Prostate gland (tissue), 2 donors: ENCODE measurements around the gene SVOPL. TPM values are rescaled to one million over a fixed set of nuclear protein-coding genes. Genes with fewer than 3 reads are reported as not detected.

Experiments
- DNase-seq: peaks from one replicate; pipeline ENCODE4 v3.0.0-alpha.2; 2019; ENCODE audit warnings: low spot score
- H3K27ac ChIP-seq, 2 donors: fragments of 200-600 bp; sonication (generic); 2 replicates each; pipeline ENCODE4 v1.5.1; 2017 to 2019
- H3K27me3 ChIP-seq: fragments of 200-600 bp; sonication (generic); replicated peaks from 2 replicates; pipeline ENCODE4 v1.5.1; 2019; ENCODE audit not compliant: insufficient read depth
- H3K36me3 ChIP-seq, 2 donors: fragments of 200-600 bp; sonication (generic); 1 replicate in 1 of 2; 2 replicates in 1 of 2; pipeline versions ENCODE4 v1.5.1 to v1.8.1; 2017 to 2019
- H3K4me1 ChIP-seq: fragments of 200-600 bp; sonication (generic); replicated peaks from 2 replicates; pipeline ENCODE4 v1.5.1; 2019
- H3K4me3 ChIP-seq, 2 donors: fragments of 200-600 bp; sonication (generic); 2 replicates each; pipeline ENCODE4 v1.5.1; 2017 to 2019
- H3K9me3 ChIP-seq: fragments of 200-600 bp; sonication (generic); 2 replicates; pipeline ENCODE4 v1.5.1; 2017
- POLR2A ChIP-seq: fragments of 450-650 bp; IDR thresholded peaks from one replicate; pipeline ENCODE4 v1.6.1; 2016; ENCODE audit warnings: antibody characterized with exemption, mild to moderate bottlenecking
- POLR2AphosphoS5 ChIP-seq: sonication (generic); formaldehyde crosslinking; IDR thresholded peaks from one replicate; pipeline ENCODE4 v1.6.1; 2017; ENCODE audit warnings: antibody characterized with exemption
- WGBS: methylation state at CpG from one replicate; pipeline ENCODE4 v1.1.5; 2018; 5-methylcytosine and 5-hydroxymethylcytosine counted together
- intact Hi-C: fragments of 100-400 bp; cut with DNase I; formaldehyde crosslinking; loops from one replicate; pipeline ENCODE4 v1.14.2; 2022
- small RNA-seq, 2 donors: library from RNA; depleted of rRNA; stranded (forward); fragments of <200 nt; gene quantifications; one replicate each; pipeline ENCODE3, GENCODE V24; 2016
- total RNA-seq, 2 donors: library from RNA; depleted of rRNA; stranded (reverse); fragments of >200 nt; gene quantifications; one replicate each; pipeline ENCODE4 v1.1.0, GENCODE V29; 2016
- TF ChIP-seq, protein P1 (sequence below), 4 experiments: fragments of 200-600 bp in 2 of 4; fragments of 450-650 bp in 2 of 4; sonication (generic) in 2 of 4; IDR thresholded peaks; 1 replicate in 3 of 4; 2 replicates in 1 of 4; pipeline ENCODE4 v1.5.1; 2016 to 2019; ENCODE audit warnings: antibody characterized with exemption in 4 of 4, mild to moderate bottlenecking in 2 of 4, moderate library complexity in 2 of 4

Gene SVOPL
- total RNA-seq, 2 donors from 2014 or later: 0.36 TPM; not detected in 1

- H3K27me3 ChIP-seq: no peaks in the 10 kb centered on the region
- H3K36me3 ChIP-seq: no peaks in the 10 kb centered on the region
- no peak overlapping the region for H3K4me3 ChIP-seq
- H3K4me1 ChIP-seq: no peaks in the 10 kb centered on the region
- intact Hi-C loops: no loop called here
- no peak for DNase-seq
- no peak overlapping the region for H3K27ac ChIP-seq
- 88% methylated on average over 5 of the region's 5 CpGs for WGBS
- TF ChIP-seq, protein P1, sequence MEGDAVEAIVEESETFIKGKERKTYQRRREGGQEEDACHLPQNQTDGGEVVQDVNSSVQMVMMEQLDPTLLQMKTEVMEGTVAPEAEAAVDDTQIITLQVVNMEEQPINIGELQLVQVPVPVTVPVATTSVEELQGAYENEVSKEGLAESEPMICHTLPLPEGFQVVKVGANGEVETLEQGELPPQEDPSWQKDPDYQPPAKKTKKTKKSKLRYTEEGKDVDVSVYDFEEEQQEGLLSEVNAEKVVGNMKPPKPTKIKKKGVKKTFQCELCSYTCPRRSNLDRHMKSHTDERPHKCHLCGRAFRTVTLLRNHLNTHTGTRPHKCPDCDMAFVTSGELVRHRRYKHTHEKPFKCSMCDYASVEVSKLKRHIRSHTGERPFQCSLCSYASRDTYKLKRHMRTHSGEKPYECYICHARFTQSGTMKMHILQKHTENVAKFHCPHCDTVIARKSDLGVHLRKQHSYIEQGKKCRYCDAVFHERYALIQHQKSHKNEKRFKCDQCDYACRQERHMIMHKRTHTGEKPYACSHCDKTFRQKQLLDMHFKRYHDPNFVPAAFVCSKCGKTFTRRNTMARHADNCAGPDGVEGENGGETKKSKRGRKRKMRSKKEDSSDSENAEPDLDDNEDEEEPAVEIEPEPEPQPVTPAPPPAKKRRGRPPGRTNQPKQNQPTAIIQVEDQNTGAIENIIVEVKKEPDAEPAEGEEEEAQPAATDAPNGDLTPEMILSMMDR (IDR thresholded peaks at IDR 0.05): no peak
- TF ChIP-seq POLR2AphosphoS5 (no peak), POLR2A (no peak)
- no peaks in the 10 kb centered on the region for H3K9me3 ChIP-seq
Observed at GRCh38 chr7:138546064-138546619, 155.0 kb downstream of the SVOPL start.

DNA sequence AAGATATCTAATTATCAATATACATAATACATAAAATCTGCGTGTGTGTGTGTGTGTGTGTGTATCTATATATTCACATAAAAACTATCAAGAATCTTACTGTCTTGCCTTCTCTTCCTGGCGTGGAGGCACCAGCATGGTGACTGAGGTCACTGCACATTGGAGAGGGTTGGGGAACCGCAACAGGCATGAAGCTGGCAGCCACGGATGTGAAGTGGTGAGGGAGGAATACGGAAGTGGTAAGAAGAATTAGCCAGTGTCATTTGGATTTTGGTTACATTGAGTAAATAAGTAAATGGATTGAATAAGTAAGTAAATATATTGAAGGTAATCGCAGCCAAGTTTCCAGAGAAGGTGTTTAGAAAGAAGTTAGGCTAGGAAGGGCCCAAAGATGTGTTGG is 156.0 kb downstream of the SVOPL start:
- Histone ChIP-seq H3K4me1 (no peaks in the 10 kb centered on the region), H3K9me3 (no peaks in the 10 kb centered on the region), H3K4me3 (no peak overlapping the region), H3K27ac (no peak overlapping the region), H3K27me3 (no peaks in the 10 kb centered on the region), H3K36me3 (no peaks in the 10 kb centered on the region)
- intact Hi-C loops: no loop called here
- DNase-seq: no peak
- TF ChIP-seq POLR2A: no peak
- TF ChIP-seq, protein P1 (IDR thresholded peaks at IDR 0.05): no peak
- no peak for TF ChIP-seq POLR2AphosphoS5
- WGBS: 81% methylated on average over 6 of the region's 6 CpGs

Small RNA genes within 50 kb of the gene (small RNA-seq; reads per million reads assigned to genes)
- gene RF00561: 0 reads per million in 2 donors

Other genes starting within 250 kb of the SVOPL start
- 10 to 100 TPM; 38.9 to 42.6 TPM for gene TRIM24, start 241.1 kb downstream of the SVOPL start, total RNA-seq
- under 1 TPM in 1 of 2 donors, not detected in 1; 0.55 TPM for gene TMEM213, start 96.6 kb upstream of the SVOPL start, total RNA-seq
- gene ATP6V0A4, start 96.8 kb upstream of the SVOPL start, total RNA-seq: 1 to 10 TPM in 1 of 2 donors, under 1 TPM in 1; 0.62 to 1.2 TPM